IMR-90 (cell line): ENCODE data around the gene MRPS31. TPM values are rescaled to one million over a fixed set of nuclear protein-coding genes. Genes with fewer than 3 reads are reported as not detected.

Source experiments
- ATAC-seq: fragments of 200-7000 bp; cut with Tn5 transposase; 2 replicates; pipeline ENCODE4 v1.9.1; 2020; ENCODE audit warnings: low read depth, mild to moderate bottlenecking, moderate library complexity
- BruUV-seq: library from RNA; stranded (reverse); fragments of 400-500 nt; replicated peaks from 2 replicates; lab custom pipeline; 2021; lab: Mats Ljungman, UMichigan
- CTCF ChIA-PET: fragments of 300-600 bp; formaldehyde crosslinking; extraction: SDS; loops from one replicate; lab custom pipeline; 2021; ENCODE audit warnings: antibody characterized with exemption; lab: Yijun Ruan, JAX
- POLR2A ChIA-PET: fragments of 300-600 bp; sonication (Branson Sonifier 250); formaldehyde crosslinking; loops from one replicate; lab custom pipeline; 2022; ENCODE audit warnings: antibody characterized with exemption; ENCODE audit not compliant: unreplicated experiment; lab: Charles Lee
- DNase-seq: peaks from one replicate; pipeline ENCODE4 v3.0.0; 2013
- H2AFZ ChIP-seq: replicated peaks from 2 replicates; pipeline ENCODE3; 2013; ENCODE audit warnings: low read length, mild to moderate bottlenecking; ENCODE audit not compliant: poor library complexity
- H2AK5ac ChIP-seq: 2 replicates; pipeline ENCODE4 v1.6.1; 2013; ENCODE audit warnings: low read depth, low read length, inconsistent platforms
- H2AK9ac ChIP-seq: replicated peaks from 2 replicates; pipeline ENCODE3; 2013; ENCODE audit warnings: mild to moderate bottlenecking, low read depth, low read length, moderate library complexity; ENCODE audit not compliant: poor library complexity
- H2BK120ac ChIP-seq: 2 replicates; pipeline ENCODE4 v1.6.1; 2013; ENCODE audit warnings: low read depth, low read length, inconsistent platforms
- H2BK15ac ChIP-seq: 3 replicates; pipeline ENCODE4 v1.6.1; 2013; ENCODE audit warnings: low read depth, low read length, inconsistent platforms
- H2BK20ac ChIP-seq: 2 replicates; pipeline ENCODE4 v1.6.1; 2013; ENCODE audit warnings: low read depth, mild to moderate bottlenecking, inconsistent platforms, low read length, moderate library complexity
- H2BK5ac ChIP-seq: 2 replicates; pipeline ENCODE4 v1.6.1; 2013; ENCODE audit warnings: mild to moderate bottlenecking, low read depth, low read length, inconsistent platforms; ENCODE audit not compliant: poor library complexity, severe bottlenecking
- H3K14ac ChIP-seq: replicated peaks from 2 replicates; pipeline ENCODE4 v1.6.1; 2013; ENCODE audit warnings: low read depth, low read length, inconsistent platforms
- H3K18ac ChIP-seq: 2 replicates; pipeline ENCODE4 v1.6.1; 2013; ENCODE audit warnings: low read depth, low read length, control low read depth
- H3K23ac ChIP-seq: 2 replicates; pipeline ENCODE4 v1.6.1; 2013; ENCODE audit warnings: low read depth, low read length, inconsistent platforms
- H3K27ac ChIP-seq: 2 replicates; pipeline ENCODE4 v1.5.1; 2013; ENCODE audit warnings: mild to moderate bottlenecking, control low read depth, low read length; ENCODE audit not compliant: insufficient read depth
- H3K27me3 ChIP-seq: 2 replicates; pipeline ENCODE4 v1.6.1; 2013; ENCODE audit warnings: low read length; ENCODE audit not compliant: control insufficient read depth, insufficient read depth
- H3K36me3 ChIP-seq: 2 replicates; pipeline ENCODE4 v1.6.1; 2013; ENCODE audit warnings: low read length, mixed read lengths; ENCODE audit not compliant: control insufficient read depth, insufficient read depth
- H3K4ac ChIP-seq: 2 replicates; pipeline ENCODE4 v1.6.1; 2013; ENCODE audit warnings: low read depth, low read length, inconsistent platforms
- H3K4me1 ChIP-seq: 2 replicates; pipeline ENCODE4 v1.6.1; 2013; ENCODE audit warnings: low read length, mixed read lengths; ENCODE audit not compliant: control insufficient read depth, insufficient read depth
- H3K4me2 ChIP-seq: 2 replicates; pipeline ENCODE4 v1.6.1; 2013; ENCODE audit warnings: low read depth, mild to moderate bottlenecking, control low read depth, low read length, moderate library complexity
- H3K4me3 ChIP-seq: 2 replicates; pipeline ENCODE4 v1.5.1; 2013; ENCODE audit warnings: low read depth, mild to moderate bottlenecking, control low read depth, low read length, moderate library complexity; ENCODE audit not compliant: insufficient read depth
- H3K56ac ChIP-seq: 2 replicates; pipeline ENCODE4 v1.6.1; 2013; ENCODE audit warnings: low read length, inconsistent platforms; ENCODE audit not compliant: insufficient read depth; ENCODE audit errors: extremely low read depth
- H3K79me1 ChIP-seq, 2 experiments: 2 replicates each; pipeline ENCODE4 v1.6.1; 2013; ENCODE audit warnings: low read length in 2 of 2, inconsistent platforms in 1 of 2, low read depth in 1 of 2
- H3K9ac ChIP-seq: 2 replicates; pipeline ENCODE4 v1.6.1; 2013; ENCODE audit warnings: low read depth, low read length, control low read depth
- H3K9me1 ChIP-seq: 2 replicates; pipeline ENCODE4 v1.6.1; 2013; ENCODE audit warnings: low read length, inconsistent platforms; ENCODE audit not compliant: insufficient read depth
- H3K9me3 ChIP-seq: 2 replicates; pipeline ENCODE4 v1.6.1; 2013; ENCODE audit warnings: low read length; ENCODE audit not compliant: control insufficient read depth, insufficient read depth
- H4K20me1 ChIP-seq: 2 replicates; pipeline ENCODE4 v1.6.1; 2013; ENCODE audit warnings: low read length, inconsistent platforms; ENCODE audit not compliant: insufficient read depth
- H4K5ac ChIP-seq: 2 replicates; pipeline ENCODE4 v1.6.1; 2013; ENCODE audit warnings: mild to moderate bottlenecking, low read depth, low read length, control low read depth
- H4K8ac ChIP-seq, 2 experiments: 2 replicates each; pipeline ENCODE4 v1.6.1; 2013; ENCODE audit warnings: low read depth in 2 of 2, low read length in 2 of 2, control low read depth in 1 of 2, inconsistent platforms in 1 of 2
- H4K91ac ChIP-seq: 2 replicates; pipeline ENCODE4 v1.6.1; 2013; ENCODE audit warnings: low read depth, low read length, inconsistent platforms; ENCODE audit not compliant: insufficient read depth
- BHLHE40 ChIP-seq: fragments of 150-350 bp; IDR thresholded peaks from 2 replicates; pipeline ENCODE4 v1.6.1; 2016; ENCODE audit warnings: mild to moderate bottlenecking, low read depth, low read length
- CEBPB ChIP-seq: IDR thresholded peaks from 2 replicates; pipeline ENCODE4 v1.6.1; 2012; ENCODE audit warnings: low read depth, low read length, improper control_type of control experiment
- CHD1 ChIP-seq: IDR thresholded peaks from 2 replicates; pipeline ENCODE4 v1.6.1; 2012; ENCODE audit warnings: low read depth, low read length, improper control_type of control experiment
- CTCF ChIP-seq: conservative IDR thresholded peaks from 2 replicates; pipeline ENCODE4 v1.5.1; 2012; ENCODE audit warnings: mild to moderate bottlenecking, low read depth, low read length, improper control_type of control experiment
- FOS ChIP-seq: fragments of 150-350 bp; IDR thresholded peaks from 2 replicates; pipeline ENCODE4 v1.6.1; 2016; ENCODE audit warnings: low read depth, low read length
- MAFK ChIP-seq: IDR thresholded peaks from 2 replicates; pipeline ENCODE4 v1.6.1; 2012; ENCODE audit warnings: low read depth, low read length, improper control_type of control experiment
- MAZ ChIP-seq: IDR thresholded peaks from 2 replicates; pipeline ENCODE4 v1.6.1; 2012; ENCODE audit warnings: low read depth, mild to moderate bottlenecking, low read length, improper control_type of control experiment, moderate library complexity, borderline replicate concordance
- MXI1 ChIP-seq: IDR thresholded peaks from 2 replicates; pipeline ENCODE4 v1.6.1; 2012; ENCODE audit warnings: low read depth, mild to moderate bottlenecking, low read length, moderate library complexity, borderline replicate concordance
- NFE2L2 ChIP-seq: fragments of 150-350 bp; IDR thresholded peaks from 2 replicates; pipeline ENCODE4 v1.6.1; 2016; ENCODE audit warnings: low read depth, mild to moderate bottlenecking, low read length
- POLR2A ChIP-seq: IDR thresholded peaks from 2 replicates; pipeline ENCODE4 v1.6.1; 2012; ENCODE audit warnings: mild to moderate bottlenecking, low read depth, low read length
- RAD21 ChIP-seq: IDR thresholded peaks from 2 replicates; pipeline ENCODE4 v1.6.1; 2012; ENCODE audit warnings: low read length, improper control_type of control experiment
- RCOR1 ChIP-seq: IDR thresholded peaks from 2 replicates; pipeline ENCODE4 v1.6.1; 2012; ENCODE audit warnings: mild to moderate bottlenecking, low read length, improper control_type of control experiment; ENCODE audit not compliant: insufficient replicate concordance
- RFX5 ChIP-seq: IDR thresholded peaks from 2 replicates; pipeline ENCODE4 v1.8.0; 2012; ENCODE audit warnings: low read depth, mild to moderate bottlenecking, low read length, moderate library complexity
- SMC3 ChIP-seq: fragments of 150-350 bp; IDR thresholded peaks from 2 replicates; pipeline ENCODE4 v1.6.1; 2016; ENCODE audit warnings: low read depth, mild to moderate bottlenecking, antibody characterized with exemption, low read length, moderate library complexity
- WGBS, 2 experiments: methylation state at CpG; one replicate each; pipeline versions ENCODE4 v1.1.5 to v1.1.7; 2013; ENCODE audit warnings: missing lambda C conversion rate in 2 of 2; ENCODE audit not compliant: insufficient read length in 1 of 2; ENCODE audit errors: extremely low coverage in 2 of 2; 5-methylcytosine and 5-hydroxymethylcytosine counted together
- dilution Hi-C: fragments of 300-500 bp; cut with HindIII; formaldehyde crosslinking; loops from one replicate; pipeline ENCODE4 v1.14.3; 2018; ENCODE audit warnings: low sequenced_read_pairs; ENCODE audit not compliant: unreplicated experiment
- in situ Hi-C: fragments of 300-500 bp; cut with MboI; formaldehyde crosslinking; loops from 3 replicates; pipeline ENCODE4 v1.14.3; 2019; ENCODE audit warnings: low sequenced_read_pairs, inconsistent platforms, mixed read lengths
- intact Hi-C: fragments of 100-400 bp; cut with micrococcal nuclease; formaldehyde crosslinking; loops from 2 replicates; pipeline ENCODE4 v1.10.0; 2022
- polyA plus RNA-seq, 3 experiments: library from polyadenylated mRNA; depleted of rRNA; stranded (reverse); fragments of >200 nt; gene quantifications; 2 replicates each; pipeline ENCODE4 v1.2.3, GENCODE V29; 2012; ENCODE audit warnings: low replicate concordance in 1 of 3
- total RNA-seq: library from RNA; depleted of rRNA; stranded (reverse); fragments of >200 nt; gene quantifications from 2 replicates; pipeline ENCODE4 v1.2.3, GENCODE V29; 2012
- TF ChIP-seq, protein P1 (sequence below): fragments of 150-350 bp; IDR thresholded peaks from 2 replicates; pipeline ENCODE4 v1.6.1; 2016; ENCODE audit warnings: low read depth, mild to moderate bottlenecking, low read length, moderate library complexity, borderline replicate concordance
- TF ChIP-seq, protein P2 (sequence below): fragments of 150-350 bp; IDR thresholded peaks from 2 replicates; pipeline ENCODE4 v1.6.1; 2017; ENCODE audit warnings: mild to moderate bottlenecking, antibody characterized with exemption, low read length, low read depth

MRPS31 gene
- total and polyA plus RNA-seq, 2 of the 4 experiments (the other 2 are of a cell fraction) = 9.3 to 14.8 TPM

DNA sequence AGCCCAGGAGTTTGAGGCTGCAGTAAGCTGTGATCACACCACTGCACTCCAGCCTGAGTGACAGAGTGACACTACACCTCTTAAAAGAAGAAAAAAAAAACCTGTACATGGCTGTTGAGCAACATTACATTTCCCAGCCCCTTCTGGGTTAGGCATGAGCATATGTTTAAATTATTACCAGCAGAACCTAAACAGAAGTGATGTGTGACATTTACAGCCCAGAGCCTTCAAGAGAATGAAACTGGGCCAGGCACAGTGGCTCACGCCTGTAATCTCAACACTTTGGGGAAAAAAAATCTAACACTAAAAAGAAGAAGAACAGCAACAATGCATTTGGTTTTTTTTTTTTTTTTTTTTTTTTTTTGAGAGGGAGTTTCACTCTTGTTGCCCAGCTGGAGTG, 38.3 kb downstream of the MRPS31 start:
- Histone ChIP-seq H3K79me1 (no peaks in the 10 kb centered on the region), H3K14ac (no peak overlapping the region), H3K23ac (no peak overlapping the region), H3K36me3 (0 out of 2 replicates have a peak, but pooled peaks cover 2% of the 10 kb centered on the region), H3K18ac (no peak overlapping the region), H4K20me1 (no peaks in the 10 kb centered on the region), H2BK120ac (no peak overlapping the region), H2BK5ac (no peak overlapping the region), H2BK20ac (no peak overlapping the region), H3K4me1 (no peaks in the 10 kb centered on the region), H2BK15ac (no peak overlapping the region), H3K9me3 (no peaks in the 10 kb centered on the region), H3K27ac (no peak overlapping the region), H2AFZ (no peak overlapping the region), H3K56ac (no peak overlapping the region), H3K4me3 (no peak overlapping the region), H4K91ac (no peak overlapping the region), H3K9ac (no peak overlapping the region), H2AK9ac (no peak overlapping the region), H3K4ac (no peak overlapping the region), H2AK5ac (no peak overlapping the region), H4K8ac (no peak overlapping the region), H3K9me1 (no peaks in the 10 kb centered on the region), H3K4me2 (no peak overlapping the region), H3K27me3 (no peaks in the 10 kb centered on the region), H4K5ac (no peak overlapping the region)
- WGBS, 2 experiments = no CpG with 5 or more reads among the region's 1 CpG
- ATAC-seq = no peak
- no peak for TF ChIP-seq CEBPB
- no peak for TF ChIP-seq RCOR1
- no peak for TF ChIP-seq MAZ
- TF ChIP-seq, protein P1, sequence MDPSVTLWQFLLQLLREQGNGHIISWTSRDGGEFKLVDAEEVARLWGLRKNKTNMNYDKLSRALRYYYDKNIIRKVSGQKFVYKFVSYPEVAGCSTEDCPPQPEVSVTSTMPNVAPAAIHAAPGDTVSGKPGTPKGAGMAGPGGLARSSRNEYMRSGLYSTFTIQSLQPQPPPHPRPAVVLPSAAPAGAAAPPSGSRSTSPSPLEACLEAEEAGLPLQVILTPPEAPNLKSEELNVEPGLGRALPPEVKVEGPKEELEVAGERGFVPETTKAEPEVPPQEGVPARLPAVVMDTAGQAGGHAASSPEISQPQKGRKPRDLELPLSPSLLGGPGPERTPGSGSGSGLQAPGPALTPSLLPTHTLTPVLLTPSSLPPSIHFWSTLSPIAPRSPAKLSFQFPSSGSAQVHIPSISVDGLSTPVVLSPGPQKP = no peak
- TF ChIP-seq POLR2A = no peak
- TF ChIP-seq RAD21 = no peak
- TF ChIP-seq RFX5 = no peak
- TF ChIP-seq BHLHE40 = no peak
- no peak for TF ChIP-seq CTCF
- no peak for TF ChIP-seq NFE2L2
- TF ChIP-seq FOS = no peak
- no peak for TF ChIP-seq MXI1
- TF ChIP-seq CHD1 = no peak
- TF ChIP-seq, protein P2, sequence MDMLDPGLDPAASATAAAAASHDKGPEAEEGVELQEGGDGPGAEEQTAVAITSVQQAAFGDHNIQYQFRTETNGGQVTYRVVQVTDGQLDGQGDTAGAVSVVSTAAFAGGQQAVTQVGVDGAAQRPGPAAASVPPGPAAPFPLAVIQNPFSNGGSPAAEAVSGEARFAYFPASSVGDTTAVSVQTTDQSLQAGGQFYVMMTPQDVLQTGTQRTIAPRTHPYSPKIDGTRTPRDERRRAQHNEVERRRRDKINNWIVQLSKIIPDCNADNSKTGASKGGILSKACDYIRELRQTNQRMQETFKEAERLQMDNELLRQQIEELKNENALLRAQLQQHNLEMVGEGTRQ = no peak
- no peak for TF ChIP-seq SMC3
- no peak for TF ChIP-seq MAFK
- dilution Hi-C loops (no loop called here), in situ Hi-C loops (no loop called here), intact Hi-C loops (no loop called here)
- CTCF ChIA-PET = no interaction called here
- DNase-seq = no peak
- POLR2A ChIA-PET = no interaction called here
- no TSS peak for BruUV-seq
